Measurements from ENCODE around the gene WDR62.

- TF ChIP-seq POLR2AphosphoS5 (IDR thresholded peaks at IDR 0.05), result peak; percentile 78
- TF ChIP-seq CTCF (IDR thresholded peaks at IDR 0.05), result no peak
- TF ChIP-seq POLR2A (IDR thresholded peaks at IDR 0.05), result peak; percentile 23 to 39
Measured at GRCh38 chr19:36151144-36152018, 96.7 kb downstream of the WDR62 start.
